Raji (cell line): ENCODE measurements around the gene ULBP2.

Source experiments
- POLR2A ChIP-seq: IDR thresholded peaks from 2 replicates; pipeline ENCODE4 v1.6.1; 2011; ENCODE audit warnings: low read depth, low read length, control low read depth; ENCODE audit not compliant: insufficient read depth

The ULBP2 gene

GRCh38 chr6:149990661-149991471 lies 49.1 kb downstream of the ULBP2 start:
- no peak for TF ChIP-seq POLR2A

GRCh38 chr6:149991472-149991795 lies 49.6 kb downstream of the ULBP2 start:
- TF ChIP-seq POLR2A, result 0 out of 2 replicates have a peak, but pooled peaks have one; percentile 29

DNA sequence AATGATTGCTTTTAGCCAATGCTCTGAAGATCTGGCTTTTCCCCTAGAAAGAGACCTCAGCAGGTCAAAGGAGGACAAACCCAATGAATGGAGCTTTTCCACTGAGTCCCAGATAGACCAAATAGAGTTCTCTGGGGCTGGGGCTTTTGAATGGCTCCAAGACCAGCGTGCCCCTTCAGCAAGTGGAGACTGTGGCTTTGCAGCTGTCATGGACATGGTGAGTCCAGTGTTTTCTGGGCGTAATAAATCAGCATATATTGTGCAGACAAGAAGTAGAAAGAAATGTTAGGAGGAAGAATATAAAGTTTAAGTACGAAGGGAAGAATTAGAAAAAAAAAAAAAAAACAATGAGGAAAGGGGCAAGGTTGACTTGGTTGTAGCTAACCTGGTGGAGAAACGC lies 50.0 kb downstream of the ULBP2 start:
- TF ChIP-seq POLR2A, result no peak

- TF ChIP-seq POLR2A, result no peak
Observed at GRCh38 chr6:149995235-149995750, 53.5 kb downstream of the ULBP2 start.

DNA sequence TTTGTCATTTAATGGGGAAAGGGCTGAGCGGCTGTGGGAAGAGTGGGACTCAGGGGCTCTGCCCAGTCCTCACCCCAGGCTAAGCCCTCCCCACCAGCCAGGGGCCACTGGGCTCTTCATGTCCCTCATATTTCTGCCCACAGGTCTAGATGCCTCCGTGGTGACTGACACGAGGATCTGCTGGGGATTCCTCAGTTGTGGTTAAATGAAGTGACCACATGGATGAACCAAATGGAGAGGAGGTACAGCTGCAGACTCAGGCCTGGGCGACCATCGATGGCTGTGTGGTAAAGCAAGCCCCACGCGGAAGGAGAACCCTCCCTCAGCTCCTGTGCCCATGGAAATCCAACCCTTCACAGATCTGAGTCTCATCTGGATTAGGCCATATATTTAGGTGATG lies 54.2 kb downstream of the ULBP2 start:
- TF ChIP-seq POLR2A, result no peak
